ENCODE measurements around the gene SIN3A.
A peak's percentile ranks its signal among the peaks of the same experiment; 100 is the strongest.
"Not testable (repeated sequence)": the region's sequence is repeated elsewhere in the genome, so short reads cannot be mapped to it uniquely, and the experiment has no call there.

The SIN3A gene

GRCh38 chr15:75355369-75355768 is 96.1 kb downstream of the SIN3A start:
- DNase-seq: no peak

GRCh38 chr15:75354454-75354853 is 97.0 kb downstream of the SIN3A start:
- no peak for DNase-seq

GRCh38 chr15:75353604-75354003 is 97.9 kb downstream of the SIN3A start:
- DNase-seq: no peak

- no peak for DNase-seq
Observed at GRCh38 chr15:75352186-75353080, 99.1 kb downstream of the SIN3A start.

- DNase-seq: no peak
Observed at GRCh38 chr15:75350601-75351361, 100.7 kb downstream of the SIN3A start.

- no peak for DNase-seq
Observed at GRCh38 chr15:75349851-75350588, 101.5 kb downstream of the SIN3A start.

GRCh38 chr15:75349351-75349669 is 102.2 kb downstream of the SIN3A start:
- not testable (repeated sequence) for DNase-seq

GRCh38 chr15:75348562-75349350 is 102.7 kb downstream of the SIN3A start:
- DNase-seq: no peak

GRCh38 chr15:75348034-75348561 is 103.4 kb downstream of the SIN3A start:
- no peak for DNase-seq

GRCh38 chr15:75347222-75348033 is 104.1 kb downstream of the SIN3A start:
- DNase-seq: no peak

- DNase-seq: no peak
Observed at GRCh38 chr15:75346796-75347221, 104.7 kb downstream of the SIN3A start, which contains the start of gene NEIL1. TSS of gene NEIL1 (plus strand) at chr15:75347039. CDS start at chr15:75348906, 1,867 bp downstream.

- DNase-seq: not testable (repeated sequence)
Observed at GRCh38 chr15:75343953-75344352, 107.5 kb downstream of the SIN3A start.

GRCh38 chr15:75342221-75342620 is 109.3 kb downstream of the SIN3A start:
- DNase-seq: no peak

GRCh38 chr15:75339531-75340240 is 111.8 kb downstream of the SIN3A start:
- DNase-seq: no peak

- DNase-seq: no peak
Observed at GRCh38 chr15:75338661-75339240, 112.7 kb downstream of the SIN3A start.

- peak; percentile 61 for DNase-seq
Observed at GRCh38 chr15:75335705-75336355, 115.7 kb downstream of the SIN3A start, which contains the start of gene COMMD4. TSS of gene COMMD4 (plus strand) at chr15:75336063. CDS start at chr15:75336090, 27 bp downstream.

- no peak for DNase-seq
Observed at GRCh38 chr15:75335313-75335704, 116.2 kb downstream of the SIN3A start.

GRCh38 chr15:75333654-75334419 is 117.7 kb downstream of the SIN3A start:
- DNase-seq: not testable (repeated sequence)

- not testable (repeated sequence) for DNase-seq
Observed at GRCh38 chr15:75332093-75332492, 119.4 kb downstream of the SIN3A start.

Measured in DMS153 (cell line).